HG02973 (cell line): Measurements from ENCODE around the gene DIO1.

Source experiments
- ATAC-seq: cut with Tn5 transposase; IDR thresholded peaks from one replicate; pipeline ENCODE4 v1.9.1; 2021; ENCODE audit warnings: moderate library complexity; ENCODE audit not compliant: unreplicated experiment

Gene DIO1

GRCh38 chr1:53892911-53893310, 1.1 kb upstream of the DIO1 start:
- ATAC-seq = no peak

GRCh38 chr1:53894644-53895043, 657 bp downstream of the DIO1 start:
- ATAC-seq = no peak

GRCh38 chr1:53895421-53895820, 1.4 kb downstream of the DIO1 start:
- ATAC-seq = no peak

GRCh38 chr1:53896635-53897229, 2.7 kb downstream of the DIO1 start:
- ATAC-seq = no peak

GRCh38 chr1:53899206-53899628, 5.2 kb downstream of the DIO1 start:
- no peak for ATAC-seq

- ATAC-seq = no peak
These were observed 5.7 kb downstream of the DIO1 start for GRCh38 chr1:53899708-53900107.

- no peak for ATAC-seq
These were observed 8.5 kb downstream of the DIO1 start for GRCh38 chr1:53902235-53903138.

GRCh38 chr1:53905509-53905908, 11.5 kb downstream of the DIO1 start:
- ATAC-seq = no peak

- ATAC-seq = no peak
These were observed 12.1 kb downstream of the DIO1 start for GRCh38 chr1:53906121-53906520.

GRCh38 chr1:53909946-53910345, 16.0 kb downstream of the DIO1 start:
- no peak for ATAC-seq

- ATAC-seq = no peak
These were observed 17.5 kb downstream of the DIO1 start for GRCh38 chr1:53911442-53911841.

- ATAC-seq = no peak
These were observed 19.5 kb downstream of the DIO1 start for GRCh38 chr1:53913352-53914033.

GRCh38 chr1:53918343-53918742, 24.4 kb downstream of the DIO1 start:
- ATAC-seq = no peak

- no peak for ATAC-seq
These were observed 25.7 kb downstream of the DIO1 start for GRCh38 chr1:53919675-53920066.

- ATAC-seq = no peak
These were observed 33.4 kb downstream of the DIO1 start for GRCh38 chr1:53927376-53927881.

GRCh38 chr1:53929246-53929960, 35.4 kb downstream of the DIO1 start:
- no peak for ATAC-seq

GRCh38 chr1:53930932-53931331, 36.9 kb downstream of the DIO1 start:
- no peak for ATAC-seq

GRCh38 chr1:53931523-53931922, 37.5 kb downstream of the DIO1 start:
- no peak for ATAC-seq

GRCh38 chr1:53934170-53934765, 40.3 kb downstream of the DIO1 start:
- ATAC-seq = no peak

- no peak for ATAC-seq
These were observed 42.4 kb downstream of the DIO1 start for GRCh38 chr1:53936430-53936829.
